Measurements from ENCODE around the gene ZSCAN5A. TPM values are rescaled to one million over a fixed set of nuclear protein-coding genes. Genes with fewer than 3 reads are reported as not detected.

The ZSCAN5A gene
- total and polyA plus RNA-seq, 2 of the 13 experiments (the other 11 are each of a cell fraction or from before 2014, with no cell fraction given), result 9.5 to 17.8 TPM

GRCh38 chr19:56315077-56315828 lies 614 bp upstream of the ZSCAN5A start (continued):
- TF ChIP-seq HMGXB3 (CRISPR knock-in tag; IDR thresholded peaks at IDR 0.05; ENCODE audit: borderline replicate concordance) (peak; percentile 87; the same call in 1 of the 2 replicates), PATZ1 (CRISPR knock-in tag; IDR thresholded peaks at IDR 0.05) (peak; percentile 15; the same call in 1 of the 2 replicates), TBX3 (IDR thresholded peaks at IDR 0.05; ENCODE audit: borderline replicate concordance) (no peak), MXI1 (IDR thresholded peaks at IDR 0.05; ENCODE audit: borderline replicate concordance, low read depth, low read length) (peak; percentile 70; the same call in 2 of the 3 replicates), ZNF414 (CRISPR knock-in tag; IDR thresholded peaks at IDR 0.05) (peak; percentile 62; the same call in 1 of the 2 replicates), LCORL (IDR thresholded peaks at IDR 0.05) (no peak), LCORL (CRISPR knock-in tag; IDR thresholded peaks at IDR 0.05) (peak; percentile 53), HBP1 (CRISPR knock-in tag; IDR thresholded peaks at IDR 0.05; ENCODE audit: low read depth) (no peak), ZNF672 (CRISPR knock-in tag; IDR thresholded peaks at IDR 0.05) (no peak), CSRNP1 (CRISPR knock-in tag; IDR thresholded peaks at IDR 0.05) (no peak), ZNF574 (CRISPR knock-in tag; IDR thresholded peaks at IDR 0.05) (peak; percentile 79), AGO2 (optimal IDR thresholded peaks at IDR 0.05; ENCODE audit: low read depth, low read length) (no peak), ZNF556 (CRISPR knock-in tag; IDR thresholded peaks at IDR 0.05; ENCODE audit: borderline replicate concordance) (0 out of 2 replicates have a peak, but pooled peaks have one; percentile 9), MXD4 (CRISPR knock-in tag; IDR thresholded peaks at IDR 0.05) (0 out of 2 replicates have a peak, but pooled peaks have one; percentile 10)

Data from HepG2 (cell line).